Testis (tissue), 2 donors: ENCODE measurements around the gene FAM53A.

Experiments
- CTCF ChIP-seq, 3 experiments: fragments of 450-650 bp in 2 of 3; fragments of 200-600 bp in 1 of 3; sonication (generic) in 1 of 3; IDR thresholded peaks; one replicate each; pipeline ENCODE4 v1.5.1; 2016 to 2019; ENCODE audit warnings: antibody characterized with exemption in 3 of 3, mild to moderate bottlenecking in 2 of 3, moderate library complexity in 1 of 3
- POLR2A ChIP-seq: fragments of 450-650 bp; IDR thresholded peaks from one replicate; pipeline ENCODE4 v1.6.1; 2017; ENCODE audit warnings: antibody characterized with exemption, mild to moderate bottlenecking, moderate library complexity

- TF ChIP-seq CTCF (IDR thresholded peaks at IDR 0.05) (no peak), POLR2A (no peak)
These were observed 14.8 kb downstream of the FAM53A start for GRCh38 chr4:1669270-1669669.
